IPS-20b (cell line): ENCODE results near the gene TTC7B.

ENCODE experiments used
- H3K27ac ChIP-seq: one replicate; pipeline ENCODE4 v1.5.1; 2013; ENCODE audit warnings: low read length
- H3K27me3 ChIP-seq: 2 replicates; pipeline ENCODE4 v1.6.1; 2013; ENCODE audit warnings: mild to moderate bottlenecking, low read length, inconsistent platforms; ENCODE audit not compliant: insufficient read depth
- H3K36me3 ChIP-seq: 2 replicates; pipeline ENCODE4 v1.6.1; 2013; ENCODE audit warnings: low read depth, mild to moderate bottlenecking, inconsistent platforms, low read length, moderate library complexity; ENCODE audit not compliant: insufficient read depth
- H3K4me1 ChIP-seq: 2 replicates; pipeline ENCODE4 v1.6.1; 2013; ENCODE audit warnings: mild to moderate bottlenecking, control low read depth, inconsistent platforms, low read length, moderate library complexity; ENCODE audit not compliant: insufficient read depth
- H3K4me3 ChIP-seq: 2 replicates; pipeline ENCODE4 v1.5.1; 2013; ENCODE audit warnings: mild to moderate bottlenecking, low read length, inconsistent platforms
- H3K9ac ChIP-seq: 2 replicates; pipeline ENCODE4 v1.6.1; 2013; ENCODE audit warnings: low read depth, mild to moderate bottlenecking, inconsistent platforms, low read length, moderate library complexity
- H3K9me3 ChIP-seq: 2 replicates; pipeline ENCODE4 v1.6.1; 2013; ENCODE audit warnings: mild to moderate bottlenecking, low read depth, low read length, inconsistent platforms; ENCODE audit not compliant: insufficient read depth

TTC7B gene

DNA sequence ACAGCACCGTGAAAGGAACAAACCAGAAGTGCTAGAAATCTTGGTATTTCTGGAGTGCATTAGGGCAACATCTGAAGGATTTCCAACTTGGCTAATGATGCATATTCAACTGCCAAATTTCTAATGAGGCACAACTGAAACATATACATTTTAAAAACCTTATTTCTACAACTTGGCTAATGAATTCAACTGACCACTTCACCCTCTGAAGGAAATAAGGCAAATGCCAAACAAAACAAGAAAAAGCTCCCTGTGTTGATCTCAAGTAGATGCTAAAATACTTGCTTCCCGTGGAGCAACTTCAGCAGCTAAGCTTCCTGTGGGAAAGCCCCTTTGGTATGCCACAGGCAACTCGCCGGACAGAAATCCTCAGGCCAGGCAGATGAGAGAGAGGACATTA lies 167.1 kb downstream of the TTC7B start:
- Histone ChIP-seq H3K36me3 (no peaks in the 10 kb centered on the region), H3K9ac (no peak overlapping the region)

DNA sequence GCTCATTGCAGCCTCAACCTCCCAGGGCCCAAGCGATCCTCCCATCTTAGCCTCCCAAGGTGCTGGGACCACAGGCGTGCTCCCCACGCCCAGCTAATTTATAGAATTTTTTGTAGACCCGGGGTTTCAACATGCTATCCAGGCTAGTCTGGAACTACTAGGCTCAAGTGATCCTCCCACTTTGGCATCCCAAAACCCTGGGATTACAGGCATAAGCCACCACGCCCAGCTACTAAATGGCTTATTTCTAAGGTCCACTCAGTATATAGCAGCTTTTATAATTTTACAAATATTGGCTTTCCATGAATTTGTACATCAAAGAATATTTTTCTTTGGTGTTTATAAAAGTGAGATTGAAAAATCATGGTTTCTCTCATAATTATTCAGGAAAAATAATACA lies 167.8 kb downstream of the TTC7B start:
- Histone ChIP-seq H3K27ac (no peak overlapping the region), H3K9me3 (no peaks in the 10 kb centered on the region), H3K4me3 (no peak overlapping the region), H3K27me3 (no peaks in the 10 kb centered on the region), H3K4me1 (peaks cover 25% of the 10 kb centered on the region), H3K9ac (no peak overlapping the region), H3K36me3 (no peaks in the 10 kb centered on the region)

More for the DNA sequence above, 167.1 kb downstream of the TTC7B start:
- Histone ChIP-seq H3K27me3 (no peaks in the 10 kb centered on the region), H3K4me3 (no peak overlapping the region), H3K27ac (no peak overlapping the region), H3K4me1 (peaks cover 25% of the 10 kb centered on the region), H3K9me3 (no peaks in the 10 kb centered on the region)

DNA sequence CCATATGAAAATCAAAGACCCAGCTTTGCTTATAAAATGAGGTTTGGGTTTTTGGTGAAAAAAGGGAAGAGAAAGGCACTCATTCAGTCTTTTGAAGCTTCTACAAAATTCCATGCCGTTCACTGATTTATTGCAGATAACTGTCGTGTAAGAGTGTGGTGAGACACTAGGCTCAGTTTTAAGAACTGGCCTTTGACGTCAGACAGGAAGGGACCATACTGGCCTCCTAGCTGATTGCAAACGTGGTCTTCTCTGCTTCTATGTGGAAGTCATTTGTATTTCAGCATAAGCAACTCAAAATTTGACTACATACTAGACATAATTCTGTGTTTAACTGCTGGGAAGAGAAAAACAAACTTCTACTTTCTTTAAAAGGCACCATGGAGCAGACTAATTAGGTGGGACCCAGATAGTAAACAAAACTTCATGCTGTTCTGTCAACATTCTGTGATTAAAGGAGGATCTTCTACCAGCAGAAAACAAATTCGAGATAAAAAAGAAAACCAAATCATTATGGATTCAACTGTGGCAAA lies 168.7 kb downstream of the TTC7B start:
- Histone ChIP-seq H3K4me1 (peaks cover 29% of the 10 kb centered on the region), H3K27me3 (no peaks in the 10 kb centered on the region), H3K9me3 (no peaks in the 10 kb centered on the region), H3K36me3 (no peaks in the 10 kb centered on the region), H3K27ac (no peak overlapping the region), H3K4me3 (no peak overlapping the region), H3K9ac (no peak overlapping the region)

DNA sequence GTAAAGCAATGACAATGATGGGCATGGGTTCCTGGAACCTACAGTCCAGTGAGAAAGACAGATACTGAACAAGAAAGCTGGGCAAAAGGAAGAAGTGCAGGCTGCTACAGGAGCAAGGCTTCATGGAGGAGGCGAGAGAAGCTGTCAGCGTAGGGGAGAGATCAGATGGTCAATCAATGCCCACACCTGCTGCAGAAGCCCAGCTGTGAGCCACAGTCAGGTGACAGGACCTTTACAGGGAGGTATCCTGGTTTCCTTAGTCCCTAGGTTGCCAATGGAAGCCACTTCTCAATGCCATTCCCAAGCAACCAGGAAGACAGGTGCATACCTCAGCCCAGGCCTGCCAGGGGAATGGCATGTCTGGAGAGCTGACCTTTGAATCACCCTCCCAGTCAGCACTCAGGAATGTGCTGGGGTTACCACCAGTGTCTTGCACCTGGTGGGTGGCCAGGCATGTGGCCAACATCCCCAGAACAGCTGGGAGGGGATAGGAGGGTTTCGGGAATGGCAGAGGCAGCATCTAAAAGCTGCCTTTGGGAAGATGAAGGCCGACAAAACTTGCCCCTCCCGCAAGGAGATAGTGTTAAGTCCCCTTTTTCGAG lies 170.3 kb downstream of the TTC7B start:
- Histone ChIP-seq H3K36me3 (no peaks in the 10 kb centered on the region), H3K27ac (no peak overlapping the region), H3K9me3 (no peaks in the 10 kb centered on the region), H3K9ac (no peak overlapping the region), H3K27me3 (no peaks in the 10 kb centered on the region), H3K4me3 (no peak overlapping the region), H3K4me1 (peaks cover 34% of the 10 kb centered on the region)

DNA sequence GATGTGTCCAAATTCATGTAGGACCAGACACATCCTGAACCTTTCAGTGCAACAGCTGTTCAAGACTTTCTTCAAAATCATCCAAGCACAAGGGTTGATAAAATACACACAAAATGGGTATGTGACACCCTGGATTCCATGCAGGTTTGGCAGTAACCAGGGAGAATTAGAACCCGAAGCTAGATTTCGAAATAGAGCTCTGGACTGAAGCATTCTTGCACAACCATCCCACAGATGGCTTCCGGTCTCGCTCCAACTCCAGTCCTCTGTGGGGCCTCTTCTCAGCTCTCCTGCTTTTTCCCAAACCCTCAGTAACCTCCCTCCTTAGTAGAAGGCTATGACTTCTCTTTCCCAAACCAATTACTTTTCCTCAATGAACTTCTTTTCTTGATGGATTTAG lies 171.3 kb downstream of the TTC7B start:
- Histone ChIP-seq H3K36me3 (no peaks in the 10 kb centered on the region), H3K27me3 (no peaks in the 10 kb centered on the region), H3K9me3 (no peaks in the 10 kb centered on the region), H3K27ac (no peak overlapping the region), H3K4me1 (peaks cover 42% of the 10 kb centered on the region), H3K9ac (no peak overlapping the region), H3K4me3 (no peak overlapping the region)

DNA sequence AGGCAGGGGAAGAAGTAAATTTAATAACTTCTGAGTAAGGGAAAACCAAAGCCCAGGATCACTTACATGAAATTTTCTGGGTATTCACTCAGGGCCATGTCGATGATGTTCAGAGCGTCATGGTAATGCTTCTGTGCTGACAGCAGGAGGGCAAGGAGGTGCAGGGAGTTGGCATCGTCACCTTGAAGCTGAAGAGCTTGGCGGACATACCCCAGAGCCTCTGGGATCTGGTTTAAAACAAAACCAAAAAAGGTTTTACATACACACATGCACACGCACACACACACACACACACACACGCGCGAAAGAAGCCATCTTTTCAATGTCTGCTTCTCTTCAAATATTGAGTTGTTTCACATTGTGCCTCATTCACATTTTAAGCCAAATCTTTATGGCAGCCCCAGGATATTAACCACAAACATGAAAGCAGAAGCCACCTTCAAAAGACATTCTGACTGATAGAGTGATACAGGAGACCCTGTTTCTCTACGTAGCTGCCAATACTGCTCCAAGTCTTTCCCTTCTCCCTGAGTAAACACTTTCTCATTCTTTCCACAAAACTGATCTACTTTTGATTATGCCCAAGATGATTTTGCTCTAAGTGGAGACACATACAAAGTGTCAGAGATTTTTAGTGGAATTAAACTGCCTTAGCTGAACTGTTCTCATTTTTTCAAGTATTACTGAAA lies 172.1 kb downstream of the TTC7B start:
- Histone ChIP-seq H3K9ac (no peak overlapping the region), H3K27me3 (no peaks in the 10 kb centered on the region), H3K27ac (no peak overlapping the region), H3K9me3 (no peaks in the 10 kb centered on the region), H3K36me3 (no peaks in the 10 kb centered on the region), H3K4me1 (peaks cover 49% of the 10 kb centered on the region), H3K4me3 (no peak overlapping the region)

DNA sequence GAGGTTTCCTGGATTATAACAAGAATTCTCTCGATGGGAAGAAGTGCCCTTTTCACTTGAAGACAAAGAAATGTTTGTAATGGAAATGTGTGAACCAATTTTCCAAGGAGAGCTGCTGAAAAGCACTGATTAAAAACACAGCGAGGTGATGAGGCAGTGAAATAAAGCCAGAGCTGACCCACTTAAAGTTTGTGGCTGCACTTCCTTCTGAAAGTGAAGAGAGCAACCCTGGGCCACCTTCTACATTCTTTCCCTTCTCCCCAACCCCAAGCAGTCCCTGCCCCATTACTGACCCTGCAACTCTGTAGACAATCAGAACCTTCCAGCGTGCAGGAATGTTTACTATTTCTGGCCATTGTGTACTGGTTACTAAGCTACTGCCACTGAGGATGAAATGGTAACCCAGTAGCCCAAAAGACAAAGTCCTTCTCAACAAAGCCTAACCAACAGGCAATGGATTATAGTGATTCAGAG lies 173.9 kb downstream of the TTC7B start:
- peak overlapping the region; percentile 62 for H3K27ac ChIP-seq
- H3K4me1 ChIP-seq, result peaks cover 47% of the 10 kb centered on the region
- no peaks in the 10 kb centered on the region for H3K27me3 ChIP-seq
- H3K4me3 ChIP-seq, result peak overlapping the region; percentile 52
- peak overlapping the region; percentile 65; the same call in 1 of the 2 replicates for H3K9ac ChIP-seq
- H3K36me3 ChIP-seq, result no peaks in the 10 kb centered on the region; the same call in 1 of the 2 replicates
- no peaks in the 10 kb centered on the region for H3K9me3 ChIP-seq

DNA sequence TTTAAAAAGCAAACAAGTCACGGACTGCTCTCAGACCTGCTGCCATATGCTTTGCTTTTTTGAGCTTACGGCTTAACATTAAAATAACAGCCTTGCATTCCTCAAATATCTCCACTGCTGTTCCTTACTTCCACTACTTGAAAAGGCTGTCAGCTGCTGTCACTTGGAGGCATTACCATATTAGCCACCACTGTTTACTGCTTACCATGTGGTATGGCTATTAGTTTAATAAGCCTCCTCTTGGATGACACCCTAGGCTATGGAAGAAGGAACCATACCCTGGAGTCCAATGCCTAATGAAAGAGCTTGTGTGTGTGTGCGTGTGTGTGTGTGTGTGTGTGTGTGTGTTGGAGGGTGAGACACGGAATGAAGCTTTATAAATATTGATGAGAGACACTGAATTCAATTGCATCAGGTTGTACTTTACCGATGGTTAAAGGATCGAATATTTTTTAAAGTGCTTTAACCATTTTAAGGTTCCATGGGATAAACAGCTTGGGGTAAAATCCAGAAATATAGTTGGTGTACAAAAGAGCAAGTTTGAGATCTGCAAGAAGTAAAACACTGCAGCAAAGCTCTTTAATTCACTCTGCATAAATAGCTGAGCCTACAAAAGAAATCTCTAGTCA lies 174.5 kb downstream of the TTC7B start:
- H3K9me3 ChIP-seq, result no peaks in the 10 kb centered on the region
- no peaks in the 10 kb centered on the region for H3K27me3 ChIP-seq
- peak overlapping the region; percentile 65 for H3K9ac ChIP-seq
- peak overlapping the region; percentile 52; the same call in 1 of the 2 replicates for H3K4me3 ChIP-seq
- peaks cover 47% of the 10 kb centered on the region for H3K4me1 ChIP-seq
- no peaks in the 10 kb centered on the region; the same call in 1 of the 2 replicates for H3K36me3 ChIP-seq
- H3K27ac ChIP-seq, result peak overlapping the region; percentile 62

DNA sequence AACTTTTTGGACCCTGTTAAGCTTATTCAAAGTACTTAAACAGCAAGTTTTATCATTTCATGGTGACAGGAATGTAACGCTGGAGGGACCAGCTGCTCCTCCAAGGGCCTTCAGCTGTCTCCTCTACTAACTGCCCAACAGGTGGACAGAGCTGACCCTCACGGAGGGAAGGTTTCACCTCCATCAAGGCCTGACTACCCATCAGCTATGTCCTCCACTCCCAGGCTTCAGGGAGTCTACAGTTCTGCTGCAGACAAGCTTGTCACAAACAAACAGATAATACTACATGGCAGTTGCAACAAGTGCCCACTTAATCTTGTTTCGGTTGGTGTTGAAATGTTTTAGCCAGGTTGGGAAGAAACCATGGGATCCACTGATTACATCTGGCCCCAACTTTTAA lies 175.1 kb downstream of the TTC7B start:
- Histone ChIP-seq H3K4me3 (no peak overlapping the region; the same call in 1 of the 2 replicates), H3K4me1 (peaks cover 43% of the 10 kb centered on the region), H3K9ac (peak overlapping the region; percentile 65; the same call in 1 of the 2 replicates), H3K27me3 (no peaks in the 10 kb centered on the region), H3K27ac (no peak overlapping the region), H3K9me3 (no peaks in the 10 kb centered on the region), H3K36me3 (no peaks in the 10 kb centered on the region; the same call in 1 of the 2 replicates)

DNA sequence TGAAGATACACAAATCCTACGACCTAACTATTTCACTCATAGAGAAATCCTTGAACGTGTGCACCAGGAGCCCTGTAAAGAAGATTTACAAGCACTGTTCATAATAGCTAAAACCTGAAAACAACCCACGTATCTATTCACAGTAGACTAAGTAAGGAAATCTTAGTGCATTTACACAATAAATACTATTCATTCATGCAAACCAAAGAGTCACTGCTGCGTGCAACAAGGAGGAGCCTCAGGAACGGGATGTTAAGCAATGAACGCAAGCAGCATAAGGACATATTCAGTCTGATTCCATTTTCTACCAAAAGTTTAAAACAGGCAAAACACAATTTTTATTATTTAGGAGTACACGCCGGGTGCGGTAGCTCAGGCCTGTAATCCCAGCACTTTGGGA lies 176.6 kb downstream of the TTC7B start:
- no peak overlapping the region for H3K27ac ChIP-seq
- no peaks in the 10 kb centered on the region; the same call in 1 of the 2 replicates for H3K36me3 ChIP-seq
- no peak overlapping the region for H3K4me3 ChIP-seq
- no peaks in the 10 kb centered on the region for H3K27me3 ChIP-seq
- peaks cover 34% of the 10 kb centered on the region for H3K4me1 ChIP-seq
- no peak overlapping the region for H3K9ac ChIP-seq
- no peaks in the 10 kb centered on the region for H3K9me3 ChIP-seq

DNA sequence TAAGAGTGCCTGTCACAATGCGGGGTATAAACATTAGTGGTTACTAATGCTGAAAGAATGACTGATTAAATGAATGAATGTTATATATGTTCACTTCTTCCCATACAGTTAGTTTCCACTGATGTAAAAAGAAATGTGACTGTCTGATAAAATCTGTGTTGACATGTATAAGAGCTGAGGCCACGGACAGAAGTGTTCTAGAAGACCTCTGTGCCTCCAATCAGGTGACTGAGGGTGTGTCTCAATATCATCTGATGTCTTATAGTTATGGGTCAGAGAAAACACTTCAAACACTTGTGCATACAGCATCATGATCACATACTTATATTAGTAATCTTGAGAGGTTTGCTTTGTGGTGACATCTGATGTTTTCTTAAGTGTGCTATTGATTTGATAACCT lies 183.4 kb downstream of the TTC7B start:
- H3K36me3 ChIP-seq, result no peaks in the 10 kb centered on the region
- H3K27ac ChIP-seq, result no peak overlapping the region
- H3K27me3 ChIP-seq, result no peaks in the 10 kb centered on the region
- peaks cover 6% of the 10 kb centered on the region; the same call in 1 of the 2 replicates for H3K4me1 ChIP-seq
- no peaks in the 10 kb centered on the region for H3K9me3 ChIP-seq
- H3K9ac ChIP-seq, result no peak overlapping the region
- no peak overlapping the region for H3K4me3 ChIP-seq
